Stimulated activated CD8-positive, alpha-beta memory T cell treated with anti-CD3 and anti-CD28 coated beads, Interleukin-15, amount 100 ng/mL, for 24 hours (primary cell): ENCODE data around the gene CPN2.

ENCODE experiments used
- DNase-seq: peaks from one replicate; pipeline ENCODE4 v3.0.0-alpha.2; 2020; ENCODE audit warnings: low read depth

Gene CPN2

GRCh38 chr3:194293546-194294198 is 57.5 kb downstream of the CPN2 start:
- no peak for DNase-seq

GRCh38 chr3:194292331-194292730 is 58.8 kb downstream of the CPN2 start:
- DNase-seq = no peak
